Subcutaneous adipose tissue (tissue), 4 donors: ENCODE results near the gene KATNB1. TPM values are rescaled to one million over a fixed set of nuclear protein-coding genes. Genes with fewer than 3 reads are reported as not detected.

Source experiments
- CTCF ChIP-seq: fragments of 450-650 bp; IDR thresholded peaks from one replicate; pipeline ENCODE4 v1.5.1; 2016; ENCODE audit warnings: low read depth, mild to moderate bottlenecking, control low read depth, antibody characterized with exemption, moderate library complexity
- total RNA-seq, 4 donors: library from RNA; depleted of rRNA; stranded (reverse); fragments of >200 nt; gene quantifications; one replicate each; pipeline ENCODE4 v1.1.0, GENCODE V29; 2016

The KATNB1 gene
- total RNA-seq, 4 donors from 2014 or later: 8.6 to 14.3 (median 10.7) TPM

GRCh38 chr16:57723170-57723569 lies 12.4 kb upstream of the KATNB1 start:
- TF ChIP-seq CTCF: no peak

GRCh38 chr16:57724531-57724930 lies 11.0 kb upstream of the KATNB1 start:
- no peak for TF ChIP-seq CTCF

- TF ChIP-seq CTCF: no peak
Measured at GRCh38 chr16:57725151-57725550, 10.4 kb upstream of the KATNB1 start.

- no peak for TF ChIP-seq CTCF
Measured at GRCh38 chr16:57725554-57725953, 10.0 kb upstream of the KATNB1 start.

- no peak for TF ChIP-seq CTCF
Measured at GRCh38 chr16:57725976-57726375, 9.6 kb upstream of the KATNB1 start.

GRCh38 chr16:57726433-57726947 lies 9.1 kb upstream of the KATNB1 start:
- TF ChIP-seq CTCF: no peak

GRCh38 chr16:57727610-57728009 lies 8.0 kb upstream of the KATNB1 start:
- no peak for TF ChIP-seq CTCF
